GM19463 (cell line): ENCODE results near the gene NDUFB5.

Experiments
- ATAC-seq: cut with Tn5 transposase; IDR thresholded peaks from one replicate; pipeline ENCODE4 v1.9.1; 2021; ENCODE audit warnings: mild to moderate bottlenecking, moderate library complexity; ENCODE audit not compliant: unreplicated experiment

The NDUFB5 gene

GRCh38 chr3:179604321-179605078 lies at the start of gene NDUFB5, which contains the start of gene MRPL47:
TSS of gene NDUFB5 (plus strand) at chr3:179604794. CDS start at chr3:179604816, 22 bp downstream.
TSS of gene MRPL47 (minus strand) at chr3:179604638. CDS start at chr3:179604624, 14 bp downstream.
- ATAC-seq, result peak; percentile 96

DNA sequence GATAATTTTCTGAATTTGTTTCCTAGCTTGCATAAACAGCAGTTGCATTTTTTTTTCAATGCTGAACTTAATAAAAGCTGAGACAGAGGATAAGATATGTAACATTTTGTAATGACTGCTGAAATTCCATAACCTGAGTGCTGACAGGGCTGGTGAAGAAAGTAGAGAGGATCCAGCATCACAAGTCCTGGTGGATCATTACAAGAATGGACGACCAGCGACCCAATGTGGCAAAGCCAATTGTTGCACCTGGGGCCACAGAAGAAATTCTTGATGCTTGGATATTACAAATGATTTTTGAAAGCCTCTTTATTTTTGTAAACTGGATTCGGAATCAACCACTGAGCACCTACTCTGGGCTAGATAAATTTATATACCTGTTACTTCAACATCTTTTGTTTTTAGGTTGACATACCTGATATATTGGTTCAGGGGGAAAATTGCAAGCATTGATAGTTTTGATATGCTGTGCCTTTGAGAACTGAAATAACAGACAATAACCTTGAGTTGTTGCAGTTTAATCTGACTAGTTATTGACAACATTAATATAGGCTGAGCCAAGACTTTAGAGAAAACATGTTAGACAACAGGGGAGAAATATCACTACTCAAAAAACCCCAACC lies 45.7 kb upstream of the NDUFB5 start:
- no peak for ATAC-seq

- no peak for ATAC-seq
Observed at GRCh38 chr3:179560791-179561190, 43.8 kb upstream of the NDUFB5 start.

GRCh38 chr3:179562591-179563270 lies 41.9 kb upstream of the NDUFB5 start, which contains the start of gene ACTL6A:
TSS of gene ACTL6A (plus strand) at chr3:179562926. CDS start at chr3:179563093, 167 bp downstream.
- peak; percentile 92 for ATAC-seq

DNA sequence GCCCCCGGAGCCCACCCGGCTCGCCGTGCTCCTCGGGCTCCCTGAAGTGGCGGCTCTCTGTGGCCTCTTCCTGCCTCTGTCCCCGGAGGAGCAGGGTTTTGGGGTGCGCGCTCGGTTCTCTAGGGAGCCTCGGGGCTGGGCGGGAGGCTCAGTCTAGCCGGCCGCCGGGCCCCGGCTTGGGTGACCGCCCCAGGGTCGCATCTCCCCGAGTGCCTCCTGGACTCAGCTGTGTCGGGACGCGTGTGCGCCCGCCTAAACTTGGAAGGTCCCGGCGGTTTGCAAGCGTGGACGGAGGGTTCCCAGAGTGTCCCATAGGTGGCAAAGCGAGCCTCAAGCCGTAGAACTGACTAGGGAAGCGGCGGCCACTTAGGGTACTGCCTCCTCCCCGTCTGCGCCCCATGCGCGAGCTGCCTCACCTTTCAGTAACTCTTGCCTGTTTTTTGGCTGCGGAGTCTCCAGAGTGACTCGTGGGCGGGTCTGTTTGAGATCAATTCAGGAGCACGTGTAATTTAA lies 41.3 kb upstream of the NDUFB5 start:
- ATAC-seq, result peak; percentile 40

DNA sequence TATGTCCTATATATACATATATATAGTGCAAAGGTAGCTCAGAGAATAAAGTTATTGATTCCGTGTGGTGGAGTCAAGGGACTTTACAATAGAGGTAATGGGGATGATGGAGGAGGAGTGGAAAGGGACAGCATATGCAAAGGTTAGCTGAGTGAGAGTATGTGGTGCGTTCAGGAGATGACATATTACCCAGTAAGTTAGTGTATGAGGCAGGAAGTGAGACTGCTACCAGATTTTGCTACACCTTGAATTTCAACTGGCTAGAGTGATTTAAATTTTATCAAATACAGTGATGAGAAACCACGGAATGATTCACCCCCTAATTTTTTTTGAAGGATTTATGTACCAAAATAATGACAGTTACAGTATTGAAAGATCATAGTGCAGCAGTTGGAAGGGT lies 39.1 kb upstream of the NDUFB5 start:
- ATAC-seq, result no peak

DNA sequence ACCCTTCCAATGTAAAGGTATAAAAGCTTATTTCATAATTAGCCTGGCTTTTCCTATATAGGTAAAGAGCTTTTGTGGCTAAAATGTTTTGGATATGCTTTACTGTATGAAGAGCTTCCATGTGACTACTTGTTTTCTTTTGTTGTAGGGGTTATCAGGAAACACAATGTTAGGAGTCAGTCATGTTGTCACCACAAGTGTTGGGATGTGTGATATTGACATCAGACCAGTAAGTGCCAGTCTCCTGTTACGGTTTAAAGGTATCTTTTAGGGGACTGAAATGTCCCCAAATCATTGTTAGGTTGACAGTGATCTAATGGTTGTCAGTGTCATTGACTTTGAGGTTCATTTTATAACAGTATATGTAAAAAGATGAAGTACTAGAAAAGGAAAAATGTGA lies 23.6 kb upstream of the NDUFB5 start:
- ATAC-seq, result no peak

DNA sequence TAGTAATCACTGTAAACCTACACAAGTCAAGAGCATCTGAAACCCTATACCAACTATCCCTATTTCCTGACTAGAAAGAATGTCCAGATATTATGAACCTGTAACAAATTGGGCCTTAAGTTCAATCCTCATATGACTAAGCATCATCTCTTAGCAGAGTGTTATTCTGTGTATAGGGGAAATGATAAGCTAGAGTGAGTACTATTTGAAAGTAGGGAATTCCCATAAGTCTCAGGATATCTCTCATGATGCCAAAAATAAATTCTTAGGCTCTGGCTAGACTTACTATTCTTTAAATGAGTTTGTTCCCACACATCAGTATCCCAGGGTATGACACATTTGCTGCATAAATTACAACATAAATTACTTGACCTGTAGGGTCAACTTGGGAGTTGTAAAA lies 15.5 kb upstream of the NDUFB5 start:
- peak; percentile 77 for ATAC-seq

DNA sequence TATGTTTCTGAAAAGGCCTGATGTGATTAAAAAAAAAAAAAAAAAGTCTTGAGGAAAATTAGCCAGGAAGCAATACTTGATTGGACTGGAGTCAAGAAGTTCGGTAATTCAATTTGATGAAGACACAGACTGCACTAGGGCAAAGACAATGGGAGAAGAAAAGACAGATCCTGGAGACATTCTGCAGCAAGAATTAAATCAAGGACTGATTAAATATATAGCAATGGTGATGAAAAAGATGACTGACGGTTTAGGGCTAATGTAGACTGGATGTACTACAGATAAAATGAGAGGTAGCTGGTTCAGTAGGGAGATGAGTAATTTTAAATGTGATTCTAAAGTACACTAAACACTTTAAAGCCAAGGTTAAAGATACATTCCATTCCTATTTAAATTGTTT lies 13.9 kb upstream of the NDUFB5 start:
- no peak for ATAC-seq

GRCh38 chr3:179591313-179591712 lies 13.3 kb upstream of the NDUFB5 start:
- ATAC-seq, result no peak

GRCh38 chr3:179599531-179599930 lies 5.1 kb upstream of the NDUFB5 start:
- ATAC-seq, result no peak

DNA sequence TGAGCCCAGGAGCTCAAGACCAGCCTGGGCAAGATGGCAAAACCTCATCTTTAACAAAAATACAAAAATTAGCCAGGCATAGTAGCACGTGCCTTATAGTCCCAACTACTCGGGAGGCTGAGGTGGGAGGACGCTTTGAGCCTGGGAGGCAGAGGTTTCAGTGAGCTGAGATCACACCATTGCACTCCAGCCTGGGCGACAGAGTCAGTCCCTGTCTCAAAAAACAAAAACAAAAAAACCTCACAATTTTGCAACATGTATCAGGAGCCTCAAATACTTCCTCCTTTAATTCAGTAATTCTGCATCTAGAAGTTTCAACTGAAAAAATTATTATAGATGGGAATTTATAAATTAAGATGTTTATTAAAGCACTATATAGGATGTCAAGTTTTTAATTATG lies 1.3 kb upstream of the NDUFB5 start:
- ATAC-seq, result no peak

GRCh38 chr3:179603831-179604230 lies 763 bp upstream of the NDUFB5 start:
- no peak for ATAC-seq

DNA sequence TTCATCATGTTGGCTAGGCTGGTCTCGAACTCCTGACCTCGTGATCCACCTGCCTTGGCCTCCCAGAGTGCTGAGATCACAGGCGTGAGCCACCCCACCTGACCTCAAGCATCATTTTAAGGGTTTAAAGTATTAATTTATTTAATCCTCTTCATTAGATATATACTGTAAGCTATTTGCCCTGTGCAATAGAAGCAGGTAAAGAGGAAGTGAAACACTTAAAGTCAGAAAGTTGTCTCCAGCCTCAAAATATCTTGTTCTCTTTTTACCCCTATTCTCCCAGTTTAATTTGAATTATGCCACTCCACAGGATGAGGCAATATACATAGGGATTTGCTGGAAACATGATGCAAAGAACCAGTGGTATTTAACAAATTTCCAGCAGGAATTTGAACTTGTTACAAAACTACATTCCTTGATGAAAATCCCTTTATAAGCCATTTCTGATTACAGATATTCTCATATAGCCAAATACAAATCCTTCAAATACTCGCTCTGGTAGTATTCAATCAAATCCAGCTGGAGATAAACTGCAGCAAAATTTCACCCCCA lies 2.0 kb downstream of the NDUFB5 start:
- ATAC-seq, result no peak

DNA sequence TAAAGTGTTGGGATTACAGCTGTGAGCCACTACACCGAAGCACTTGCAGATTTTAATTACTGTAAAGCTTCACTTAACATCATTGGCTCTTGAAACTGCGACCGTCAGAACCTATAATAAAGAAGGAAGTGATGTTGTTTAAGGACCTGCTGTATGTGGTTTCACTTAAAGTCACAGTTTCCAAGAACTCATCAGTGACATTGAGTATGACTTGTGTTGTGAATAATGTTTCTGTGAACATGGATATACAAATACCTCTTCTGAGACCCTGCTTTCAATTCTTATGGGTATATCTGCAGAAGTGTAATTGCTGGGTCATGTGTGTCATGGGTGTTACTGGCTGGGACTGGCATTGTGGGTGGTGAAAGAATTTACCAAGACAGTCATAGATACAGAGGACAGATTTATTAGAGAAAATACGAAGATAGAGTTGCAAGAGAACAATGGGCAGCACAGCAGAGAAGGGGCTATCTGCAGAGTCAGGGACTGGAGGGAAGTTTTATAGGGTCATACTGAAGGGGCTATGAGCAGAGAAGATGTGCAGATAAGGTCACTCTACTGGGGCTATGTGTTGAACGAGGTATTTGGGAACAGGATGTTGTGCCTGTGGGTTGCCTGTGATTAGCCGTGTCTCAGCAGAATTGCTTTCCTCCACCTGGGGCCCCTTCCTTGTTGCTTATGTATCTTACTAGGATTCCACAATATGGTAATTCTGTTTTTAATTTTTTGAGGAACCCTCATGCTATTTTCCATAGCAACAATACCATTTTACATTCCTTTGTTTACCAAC lies 4.5 kb downstream of the NDUFB5 start:
- peak; percentile 44 for ATAC-seq

- no peak for ATAC-seq
Observed at GRCh38 chr3:179610066-179610465, 5.5 kb downstream of the NDUFB5 start.

DNA sequence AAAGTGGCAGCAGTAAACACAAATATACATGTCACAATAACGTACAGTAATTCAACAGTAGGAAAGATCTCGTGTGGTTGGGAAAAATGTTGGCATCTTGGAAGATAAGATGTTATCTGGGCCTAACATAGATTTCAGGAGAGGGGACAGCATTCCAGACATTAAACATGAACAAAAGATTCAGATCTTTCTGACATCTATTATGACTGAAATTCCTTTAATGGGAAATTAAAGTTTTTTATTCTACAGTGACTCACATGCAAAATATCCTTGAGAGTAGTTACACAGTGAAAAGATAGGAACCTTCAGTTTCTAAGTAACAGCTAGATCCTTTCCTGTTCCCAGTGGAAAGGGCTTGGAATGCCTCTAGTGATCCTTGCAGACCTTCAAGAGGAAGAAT lies 9.2 kb downstream of the NDUFB5 start:
- ATAC-seq, result no peak

- no peak for ATAC-seq
Observed at GRCh38 chr3:179615458-179616173, 11.0 kb downstream of the NDUFB5 start.

- no peak for ATAC-seq
Observed at GRCh38 chr3:179622023-179622422, 17.4 kb downstream of the NDUFB5 start.

DNA sequence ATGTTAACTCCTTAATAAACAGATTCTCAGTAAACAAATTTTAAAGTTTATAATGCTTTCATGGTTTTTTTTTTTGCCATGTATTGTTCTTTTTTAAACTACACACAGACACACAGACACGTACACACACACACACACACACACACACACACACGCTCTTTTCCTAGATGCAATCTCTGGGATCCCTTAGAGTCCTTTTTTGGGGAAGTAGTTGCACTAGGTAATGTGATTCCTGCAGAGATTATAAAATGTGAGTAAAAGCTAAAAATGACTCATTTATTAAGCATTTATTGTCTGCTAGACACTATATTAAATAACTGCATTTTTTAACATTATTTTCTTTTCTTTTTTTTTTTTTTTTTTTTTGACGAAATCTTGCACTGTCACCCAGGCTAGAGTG lies 19.9 kb downstream of the NDUFB5 start:
- no peak for ATAC-seq
